Measurements from ENCODE around the gene COL9A2.

The COL9A2 gene

DNA sequence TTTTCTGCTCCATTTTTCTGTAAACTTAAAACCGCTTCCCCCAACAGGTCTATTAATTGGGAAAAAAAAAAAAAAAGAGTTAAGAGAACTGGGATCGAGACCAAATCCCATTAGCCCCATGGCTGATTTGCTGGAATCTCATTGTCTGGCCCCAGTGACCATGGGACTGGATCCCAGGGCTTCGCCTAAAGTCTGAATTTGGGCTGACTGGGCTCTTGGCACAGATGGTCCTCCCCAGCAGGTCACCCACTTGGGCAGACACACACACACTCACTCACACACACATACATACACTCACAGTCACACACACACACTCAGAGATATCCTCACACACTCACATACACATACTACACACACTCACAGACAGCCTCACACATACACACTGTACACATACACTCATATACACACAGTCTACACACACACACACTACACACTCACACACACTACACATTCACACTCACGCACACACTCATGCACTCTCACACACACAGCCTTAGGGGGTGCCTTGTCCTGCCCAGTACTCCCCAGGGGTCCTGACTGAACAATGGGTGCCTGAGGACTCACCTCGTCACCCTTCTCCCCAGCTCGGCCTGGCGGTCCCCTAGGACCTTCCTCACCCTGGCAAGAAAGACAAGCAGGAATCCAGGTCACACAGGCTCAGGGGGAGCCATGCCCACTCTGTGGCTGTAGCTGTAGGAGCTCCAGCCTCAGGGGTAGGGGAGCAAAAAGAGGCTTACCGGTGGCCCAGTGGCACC, 7.5 kb downstream of the COL9A2 start:
- no peak for DNase-seq (ENCODE audit: low read depth)
- no peak overlapping the region for H3K4me3 ChIP-seq (ENCODE audit: low read length)
- TF ChIP-seq, protein P1, sequence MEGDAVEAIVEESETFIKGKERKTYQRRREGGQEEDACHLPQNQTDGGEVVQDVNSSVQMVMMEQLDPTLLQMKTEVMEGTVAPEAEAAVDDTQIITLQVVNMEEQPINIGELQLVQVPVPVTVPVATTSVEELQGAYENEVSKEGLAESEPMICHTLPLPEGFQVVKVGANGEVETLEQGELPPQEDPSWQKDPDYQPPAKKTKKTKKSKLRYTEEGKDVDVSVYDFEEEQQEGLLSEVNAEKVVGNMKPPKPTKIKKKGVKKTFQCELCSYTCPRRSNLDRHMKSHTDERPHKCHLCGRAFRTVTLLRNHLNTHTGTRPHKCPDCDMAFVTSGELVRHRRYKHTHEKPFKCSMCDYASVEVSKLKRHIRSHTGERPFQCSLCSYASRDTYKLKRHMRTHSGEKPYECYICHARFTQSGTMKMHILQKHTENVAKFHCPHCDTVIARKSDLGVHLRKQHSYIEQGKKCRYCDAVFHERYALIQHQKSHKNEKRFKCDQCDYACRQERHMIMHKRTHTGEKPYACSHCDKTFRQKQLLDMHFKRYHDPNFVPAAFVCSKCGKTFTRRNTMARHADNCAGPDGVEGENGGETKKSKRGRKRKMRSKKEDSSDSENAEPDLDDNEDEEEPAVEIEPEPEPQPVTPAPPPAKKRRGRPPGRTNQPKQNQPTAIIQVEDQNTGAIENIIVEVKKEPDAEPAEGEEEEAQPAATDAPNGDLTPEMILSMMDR (IDR thresholded peaks at IDR 0.05; ENCODE audit: insufficient read depth, low read depth, low read length, missing control alignments) = no peak

DNA sequence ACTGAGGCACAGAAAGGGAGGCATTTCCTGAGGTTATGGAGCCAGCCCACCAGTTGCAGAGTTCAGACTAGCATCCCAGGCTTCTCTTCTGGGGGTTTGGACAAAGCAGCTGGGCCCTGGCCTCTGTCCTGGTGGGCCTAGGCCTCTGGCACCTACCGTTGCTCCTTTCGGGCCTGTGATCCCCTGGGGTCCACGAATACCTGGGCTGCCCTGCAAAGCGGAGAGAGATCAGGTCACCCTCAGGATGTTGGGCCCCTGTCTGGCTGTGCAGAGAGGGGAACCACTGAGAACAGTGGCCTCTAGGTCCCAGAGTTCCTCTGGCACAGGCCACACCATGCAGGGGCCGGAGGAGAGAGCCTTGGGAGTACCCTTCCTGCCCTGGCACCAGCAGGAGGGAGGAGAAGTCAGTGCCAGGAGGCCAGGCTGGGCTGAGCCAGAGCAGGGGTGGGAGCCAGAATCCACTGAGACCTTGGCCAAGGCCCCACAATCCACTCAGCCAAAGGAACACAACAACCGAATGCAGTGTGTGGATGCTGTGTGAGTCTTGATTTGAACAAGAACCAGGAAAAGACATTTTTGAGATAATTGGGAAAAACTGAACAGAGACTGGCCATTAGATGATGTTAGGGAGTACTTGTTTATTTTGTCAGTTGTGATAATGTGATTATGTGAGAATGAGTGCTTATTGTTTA, 8.9 kb downstream of the COL9A2 start:
- no peak overlapping the region for H3K4me3 ChIP-seq (ENCODE audit: low read length)
- DNase-seq (ENCODE audit: low read depth) = no peak
- TF ChIP-seq, protein P1 (IDR thresholded peaks at IDR 0.05; ENCODE audit: insufficient read depth, low read depth, low read length, missing control alignments) = no peak

DNA sequence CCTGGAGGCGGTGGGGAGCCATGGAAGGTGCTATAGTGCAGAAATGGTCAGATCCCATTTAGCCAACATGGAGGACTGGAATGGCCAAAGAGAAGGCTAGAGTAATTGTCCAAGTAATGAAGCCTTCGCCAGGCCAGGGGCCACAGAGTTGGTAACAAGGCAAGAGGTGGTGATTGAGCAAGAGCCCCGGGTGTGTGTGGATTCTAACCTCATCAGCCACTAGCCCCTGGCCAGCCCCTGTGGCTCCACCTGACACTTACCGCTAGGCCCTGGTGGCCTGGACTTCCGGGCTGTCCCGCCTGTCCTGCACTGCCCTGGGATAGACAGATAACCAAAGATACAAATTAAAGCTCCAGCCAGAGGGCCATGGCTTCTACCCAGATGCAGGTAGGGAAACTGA, 9.9 kb downstream of the COL9A2 start:
- H3K4me3 ChIP-seq (ENCODE audit: low read length) = no peak overlapping the region
- DNase-seq (ENCODE audit: low read depth) = no peak
- TF ChIP-seq, protein P1 (IDR thresholded peaks at IDR 0.05; ENCODE audit: insufficient read depth, low read depth, low read length, missing control alignments) = no peak

DNA sequence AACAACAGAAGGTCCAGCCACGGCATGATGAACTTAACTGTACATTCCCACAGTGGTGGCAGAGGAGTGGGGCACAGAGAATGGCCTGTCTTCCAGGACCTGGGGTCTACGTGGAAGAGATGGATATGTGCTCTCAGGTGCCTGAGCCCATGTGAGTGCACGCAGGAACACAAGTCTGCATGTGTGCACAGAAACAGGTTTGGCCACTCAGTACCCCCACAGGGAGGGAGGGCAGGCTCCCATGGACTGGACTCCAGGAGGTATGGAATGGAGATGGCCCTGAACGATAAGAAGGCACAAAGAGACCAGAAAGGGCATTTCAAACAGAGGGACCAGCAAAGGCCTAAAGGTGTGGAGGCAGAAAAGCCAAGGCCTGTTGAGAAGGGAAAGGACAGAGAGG, 10.8 kb downstream of the COL9A2 start:
- DNase-seq (ENCODE audit: low read depth) = no peak
- TF ChIP-seq, protein P1 (IDR thresholded peaks at IDR 0.05; ENCODE audit: insufficient read depth, low read depth, low read length, missing control alignments) = no peak
- H3K4me3 ChIP-seq (ENCODE audit: low read length) = no peak overlapping the region

DNA sequence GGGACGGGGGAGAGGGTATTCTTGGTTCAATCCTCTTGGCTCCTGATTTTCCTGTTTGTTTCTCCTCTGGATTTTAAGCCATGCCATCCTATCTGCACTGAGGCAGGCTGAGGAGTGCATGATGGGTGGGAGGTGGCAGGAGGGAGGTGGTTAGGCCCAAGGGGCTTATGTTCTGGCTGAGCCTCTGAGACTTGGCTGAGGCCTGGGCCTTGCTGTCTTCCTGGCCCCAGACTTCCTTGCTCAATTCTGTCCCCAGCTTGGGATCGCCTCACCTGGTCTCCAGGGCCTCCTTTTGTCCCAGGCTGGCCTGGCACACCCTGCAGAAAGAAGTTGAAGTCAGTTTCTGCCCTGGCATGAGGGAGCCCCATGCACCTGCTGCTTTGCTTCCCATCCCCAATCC, 11.2 kb downstream of the COL9A2 start:
- DNase-seq (ENCODE audit: low read depth) = no peak
- H3K4me3 ChIP-seq (ENCODE audit: low read length) = no peak overlapping the region
- TF ChIP-seq, protein P1 (IDR thresholded peaks at IDR 0.05; ENCODE audit: insufficient read depth, low read depth, low read length, missing control alignments) = no peak

DNA sequence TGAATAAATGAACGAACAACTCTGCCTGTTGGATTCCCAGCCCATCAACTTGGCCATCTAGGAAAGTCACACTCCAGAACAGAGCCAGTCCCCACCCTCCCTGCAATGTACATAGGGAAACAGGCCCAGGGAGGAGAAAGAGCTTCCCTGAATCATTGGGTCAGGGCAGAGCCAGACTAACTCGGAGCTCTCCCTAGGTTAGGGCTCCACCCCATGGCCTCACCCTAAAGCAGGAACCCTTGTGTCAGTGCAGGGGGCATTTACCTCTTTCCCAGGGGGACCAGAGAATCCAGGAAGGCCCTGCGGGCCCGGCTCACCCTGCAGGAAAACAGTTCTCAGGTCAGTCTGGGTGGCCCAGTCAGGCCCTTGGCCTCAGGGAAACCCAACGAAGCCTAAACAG, 11.6 kb downstream of the COL9A2 start:
- peak; percentile 56 for DNase-seq (ENCODE audit: low read depth)
- H3K4me3 ChIP-seq (ENCODE audit: low read length) = no peak overlapping the region
- TF ChIP-seq, protein P1 (IDR thresholded peaks at IDR 0.05; ENCODE audit: insufficient read depth, low read depth, low read length, missing control alignments) = peak; percentile 47
